B cell (primary cell): ENCODE data around the gene GRID1. TPM values are rescaled to one million over a fixed set of nuclear protein-coding genes. Genes with fewer than 3 reads are reported as not detected.

ENCODE experiments used
- ATAC-seq: fragments of 200-7000 bp; cut with Tn5 transposase; one replicate; pipeline ENCODE4 v1.10.0; 2021; ENCODE audit warnings: low read depth, mild to moderate bottlenecking, moderate number of reproducible peaks, moderate library complexity
- CTCF ChIA-PET: fragments of 350-600 bp; sonication (Branson Sonifier 250); formaldehyde crosslinking; loops from one replicate; lab custom pipeline; 2021; ENCODE audit warnings: antibody characterized with exemption, inconsistent platforms; lab: Charles Lee
- POLR2A ChIA-PET: fragments of 350-600 bp; sonication (Branson Sonifier 250); formaldehyde crosslinking; loops from one replicate; lab custom pipeline; 2021; ENCODE audit warnings: antibody characterized with exemption; lab: Charles Lee
- DNase-seq: peaks from one replicate; pipeline ENCODE4 v3.0.0; 2013
- H2AFZ ChIP-seq: 2 replicates; pipeline ENCODE4 v1.6.1; 2012; ENCODE audit warnings: mild to moderate bottlenecking, low read depth, low read length; ENCODE audit not compliant: insufficient read depth, poor library complexity, severe bottlenecking
- H3K27ac ChIP-seq, 2 donors: 1 replicate in 1 of 2; 2 replicates in 1 of 2; pipeline ENCODE4 v1.5.1; 2012 to 2013; ENCODE audit warnings: low read length in 2 of 2, mild to moderate bottlenecking in 2 of 2, moderate library complexity in 1 of 2
- H3K27me3 ChIP-seq, 4 experiments: fragments of 200-600 bp in 1 of 4; sonication (generic) in 1 of 4; replicated peaks in 1 of 4; 1 replicate in 2 of 4; 2 replicates in 2 of 4; pipeline versions ENCODE4 v1.6.1 to v1.7.0; 2013 to 2016; ENCODE audit warnings: low read length in 3 of 4, mild to moderate bottlenecking in 2 of 4, mixed read lengths in 1 of 4, moderate library complexity in 1 of 4; ENCODE audit not compliant: insufficient read depth in 4 of 4, control insufficient read depth in 3 of 4; ENCODE audit errors: control extremely low read depth in 1 of 4
- H3K36me3 ChIP-seq, 2 experiments: replicated peaks in 1 of 2; 1 replicate in 1 of 2; 2 replicates in 1 of 2; pipeline versions ENCODE4 v1.6.1 to v1.7.1; 2013; ENCODE audit warnings: low read length in 1 of 2; ENCODE audit not compliant: insufficient read depth in 2 of 2, control insufficient read depth in 1 of 2; ENCODE audit errors: control extremely low read depth in 1 of 2, extremely low read depth in 1 of 2
- H3K4me1 ChIP-seq, 2 donors: fragments of 200-600 bp in 1 of 2; sonication (generic) in 1 of 2; 1 replicate in 1 of 2; 2 replicates in 1 of 2; pipeline versions ENCODE4 v1.5.1 to v1.6.1; 2013 to 2017; ENCODE audit warnings: low read length in 2 of 2; ENCODE audit not compliant: control insufficient read depth in 2 of 2, insufficient read depth in 2 of 2
- H3K4me2 ChIP-seq: replicated peaks from 2 replicates; pipeline ENCODE3; 2012; ENCODE audit warnings: mild to moderate bottlenecking, low read depth, low read length; ENCODE audit not compliant: poor library complexity, severe bottlenecking
- H3K4me3 ChIP-seq, 5 experiments: fragments of 200-600 bp in 1 of 5; sonication (generic) in 1 of 5; 1 replicate in 3 of 5; 2 replicates in 2 of 5; pipeline versions ENCODE4 v1.5.1 to v1.7.0; 2011 to 2016; ENCODE audit warnings: low read length in 4 of 5, mild to moderate bottlenecking in 4 of 5, low read depth in 2 of 5, control low read depth in 1 of 5, moderate library complexity in 1 of 5; ENCODE audit not compliant: insufficient read depth in 1 of 5; ENCODE audit errors: control extremely low read depth in 1 of 5, extremely low read depth in 1 of 5
- H3K79me2 ChIP-seq: fragments of 200-600 bp; sonication (generic); one replicate; pipeline ENCODE4 v1.6.0; 2016; ENCODE audit warnings: low read length; ENCODE audit not compliant: control insufficient read depth, insufficient read depth
- H3K9ac ChIP-seq: fragments of 200-600 bp; sonication (generic); 2 replicates; pipeline ENCODE4 v1.6.1; 2017; ENCODE audit warnings: mild to moderate bottlenecking, low read length, moderate library complexity
- H3K9me3 ChIP-seq, 3 donors: one replicate each; pipeline versions ENCODE4 v1.6.1 to v1.7.1; 2013; ENCODE audit warnings: low read length in 2 of 3; ENCODE audit not compliant: control insufficient read depth in 2 of 3, insufficient read depth in 1 of 3; ENCODE audit errors: control extremely low read depth in 1 of 3
- H4K20me1 ChIP-seq: 2 replicates; pipeline ENCODE4 v1.6.0; 2012; ENCODE audit warnings: mild to moderate bottlenecking, low read length; ENCODE audit not compliant: insufficient read depth, control insufficient read depth, poor library complexity, severe bottlenecking
- H3K27ac Mint-ChIP-seq: one replicate; pipeline ENCODE4 v1.8.0; 2021; ENCODE audit warnings: mixed read lengths
- H3K27me3 Mint-ChIP-seq: one replicate; pipeline ENCODE4 v1.8.0; 2021; ENCODE audit warnings: mixed read lengths
- H3K4me1 Mint-ChIP-seq: one replicate; pipeline ENCODE4 v1.8.0; 2021; ENCODE audit warnings: mixed read lengths
- H3K4me3 Mint-ChIP-seq: one replicate; pipeline ENCODE4 v1.8.0; 2021; ENCODE audit warnings: mixed read lengths
- H3K9me3 Mint-ChIP-seq: one replicate; pipeline ENCODE4 v1.8.0; 2022; ENCODE audit warnings: mixed read lengths; ENCODE audit not compliant: insufficient read depth
- CTCF ChIP-seq: fragments of 200-600 bp; IDR thresholded peaks from one replicate; pipeline ENCODE4 v1.8.0; 2022; ENCODE audit warnings: antibody characterized with exemption, mild to moderate bottlenecking
- EZH2 ChIP-seq: IDR thresholded peaks from 2 replicates; pipeline ENCODE4 v1.6.1; 2012; ENCODE audit warnings: borderline replicate concordance, low read depth, mild to moderate bottlenecking, moderate library complexity, low read length; ENCODE audit not compliant: insufficient read depth, poor library complexity, severe bottlenecking
- WGBS: methylation state at CpG from one replicate; pipeline ENCODE4 v1.1.5; 2013; ENCODE audit warnings: missing lambda C conversion rate; ENCODE audit not compliant: insufficient coverage; 5-methylcytosine and 5-hydroxymethylcytosine counted together
- intact Hi-C: fragments of 100-400 bp; cut with micrococcal nuclease; formaldehyde crosslinking; loops from one replicate; pipeline ENCODE4 v1.10.0; 2022
- polyA plus RNA-seq: library from polyadenylated mRNA; depleted of rRNA; stranded (reverse); fragments of >200 nt; gene quantifications from 2 replicates; pipeline ENCODE4 v1.2.3, GENCODE V29; 2012
- total RNA-seq, 2 donors: library from RNA; stranded (reverse); fragments of 120-200 nt in 1 of 2; gene quantifications; 1 replicate in 1 of 2; 2 replicates in 1 of 2; pipeline versions ENCODE4 v1.2.3 to v1.2.4, GENCODE V29; 2013 to 2022

GRID1 gene
- total and polyA plus RNA-seq, 2 donors (not counting 1 experiment from before 2014, with no cell fraction given) = not detected

- Mint-ChIP-seq H3K4me1 (no peaks in the 10 kb centered on the region), H3K27ac (no peak overlapping the region), H3K27me3 (peaks cover 7% of the 10 kb centered on the region), H3K4me3 (no peak overlapping the region), H3K9me3 (no peaks in the 10 kb centered on the region)
- Histone ChIP-seq H3K27me3 (peaks cover 0 to 3% (median 0%) of the 10 kb centered on the region in 4 experiments), H3K9ac (no peak overlapping the region), H3K4me2 (no peak overlapping the region), H3K27ac (no peak overlapping the region), H3K4me3 (no peak overlapping the region), H3K9me3 (no peaks in the 10 kb centered on the region), H3K36me3 (no peaks in the 10 kb centered on the region), H3K79me2 (no peaks in the 10 kb centered on the region), H4K20me1 (no peaks in the 10 kb centered on the region), H2AFZ (no peak overlapping the region), H3K4me1 (no peaks in the 10 kb centered on the region)
- POLR2A ChIA-PET = no interaction called here
- intact Hi-C loops = no loop called here
- DNase-seq = no peak
- no peak for ATAC-seq
- TF ChIP-seq CTCF = no peak
- no peak for TF ChIP-seq EZH2
- WGBS = no CpG with 5 or more reads among the region's 2 CpGs
- CTCF ChIA-PET = no interaction called here
Observed at GRCh38 chr10:86135191-86135590, 231.4 kb downstream of the GRID1 start.

- no peak for DNase-seq
- Histone ChIP-seq H3K9me3 (peaks cover 0 to 2% (median 0%) of the 10 kb centered on the region in 3 donors), H3K27ac (no peak overlapping the region), H4K20me1 (no peaks in the 10 kb centered on the region), H3K36me3 (no peaks in the 10 kb centered on the region), H3K4me1 (no peaks in the 10 kb centered on the region), H3K27me3 (peaks cover 0 to 3% (median 1%) of the 10 kb centered on the region in 4 experiments), H3K4me2 (no peak overlapping the region), H3K79me2 (no peaks in the 10 kb centered on the region), H3K4me3 (no peak overlapping the region), H3K9ac (no peak overlapping the region), H2AFZ (no peak overlapping the region)
- POLR2A ChIA-PET = no interaction called here
- H3K27me3 Mint-ChIP-seq = peaks cover 20% of the 10 kb centered on the region
- H3K9me3 Mint-ChIP-seq = no peaks in the 10 kb centered on the region
- intact Hi-C loops = no loop called here
- H3K4me3 Mint-ChIP-seq = no peak overlapping the region
- no peak overlapping the region for H3K27ac Mint-ChIP-seq
- TF ChIP-seq CTCF (no peak), EZH2 (no peak)
- no peaks in the 10 kb centered on the region for H3K4me1 Mint-ChIP-seq
- no peak for ATAC-seq
- WGBS = 93% methylated on average over 18 of the region's 18 CpGs
- CTCF ChIA-PET = interaction anchor here (2.0 kb wide), 1 partner anchor 8 kb away, joined by 5 read pairs; no protein-coding TSS in a partner anchor
Observed at GRCh38 chr10:86130737-86131475, 235.7 kb downstream of the GRID1 start.
